Adrenal gland (tissue), 12 donors: ENCODE measurements around the gene SUV39H1. TPM values are rescaled to one million over a fixed set of nuclear protein-coding genes. Genes with fewer than 3 reads are reported as not detected.
A peak's percentile ranks its signal among the peaks of the same experiment; 100 is the strongest.
"Not testable (repeated sequence)": the region's sequence is repeated elsewhere in the genome, so short reads cannot be mapped to it uniquely, and the experiment has no call there.

Experiments
- DNase-seq, 7 donors: peaks; one replicate each; pipeline ENCODE4 v3.0.0-alpha.2; 2019 to 2020
- H3K27ac ChIP-seq, 5 donors: fragments of 200-600 bp; sonication (generic) in 4 of 5; 1 replicate in 3 of 5; 2 replicates in 2 of 5; pipeline versions ENCODE4 v1.5.1 to v1.8.0; 2016 to 2020; ENCODE audit warnings: mild to moderate bottlenecking in 1 of 5
- H3K27me3 ChIP-seq: fragments of 200-600 bp; 2 replicates; pipeline ENCODE4 v1.8.0; 2021
- H3K36me3 ChIP-seq, 2 donors: fragments of 200-600 bp; replicated peaks in 1 of 2; 1 replicate in 1 of 2; 2 replicates in 1 of 2; pipeline versions ENCODE4 v1.5.1 to v1.8.0; 2018 to 2022
- H3K4me1 ChIP-seq, 2 donors: fragments of 200-600 bp; replicated peaks in 1 of 2; 1 replicate in 1 of 2; 2 replicates in 1 of 2; pipeline versions ENCODE4 v1.5.1 to v1.8.0; 2018 to 2021
- H3K4me3 ChIP-seq, 4 donors: fragments of 200-600 bp; sonication (generic) in 3 of 4; one replicate each; pipeline ENCODE4 v1.5.1; 2016 to 2018
- H3K9me3 ChIP-seq, 3 donors: fragments of 200-600 bp; sonication (generic) in 1 of 3; replicated peaks in 1 of 3; 1 replicate in 2 of 3; 2 replicates in 1 of 3; pipeline versions ENCODE4 v1.5.1 to v1.8.0; 2016 to 2021
- CTCF ChIP-seq, 6 experiments: fragments of 450-650 bp in 4 of 6; fragments of 200-600 bp in 2 of 6; sonication (generic) in 1 of 6; IDR thresholded peaks; 1 replicate in 5 of 6; 2 replicates in 1 of 6; pipeline versions ENCODE4 v1.5.1 to v1.8.0; 2016 to 2021; ENCODE audit warnings: antibody characterized with exemption in 6 of 6, mild to moderate bottlenecking in 2 of 6, moderate library complexity in 1 of 6
- POLR2A ChIP-seq, 2 donors: fragments of 450-650 bp; IDR thresholded peaks; one replicate each; pipeline ENCODE4 v1.6.1; 2017; ENCODE audit warnings: antibody characterized with exemption in 2 of 2, mild to moderate bottlenecking in 2 of 2, moderate library complexity in 1 of 2
- WGBS, 4 donors: extraction: QIAGEN DNeasy Blood & Tissue Kit in 2 of 4; methylation state at CpG; one replicate each; pipeline versions ENCODE4 v1.1.5 to v1.1.7; 2013 to 2017; 5-methylcytosine and 5-hydroxymethylcytosine counted together
- intact Hi-C, 2 donors: fragments of 100-400 bp; cut with DNase I; formaldehyde crosslinking; loops; one replicate each; pipeline versions ENCODE4 v1.14.1 to v1.15.0; 2022 to 2023
- polyA plus RNA-seq, 3 donors: library from polyadenylated mRNA; stranded (reverse); fragments of 200-250 nt in 2 of 3; fragments of 350-450 nt in 1 of 3; fragmentation: Illumina TruSeq in 1 of 3; extraction: RNeasy Lipid Tissue Mini Kit (QIAGEN cat#74804) in 1 of 3; gene quantifications; one replicate each; pipeline ENCODE4 v1.2.3, GENCODE V29; 2013 to 2014
- total RNA-seq, 9 donors: library from RNA; depleted of rRNA in 4 of 9; stranded (reverse); fragments of >200 nt in 4 of 9; fragments of 120-200 nt in 1 of 9; fragmentation: NEBNext Ultra II Directional in 1 of 9; extraction: Animal tissue kit (Norgen Biotek cat#: 25700) in 1 of 9; gene quantifications; one replicate each; pipeline versions ENCODE4 v1.1.0 to v1.2.4, GENCODE V29; 2013 to 2023
- donor health status: healthy with polysubstance abuse.
- donor health status: Bipolar disorder and iron deficiency.
- donor health status: DM: yes; HTN: yes; CAD: no.
- donor health status: DM: no; HTN: no; CAD: no.
- donor health status: DM: no; HTN: no; CAD: no.
- donor health status: DM: yes; HTN: yes; CAD: no.

The SUV39H1 gene
- total and polyA plus RNA-seq, 12 donors = 2.6 to 4.4 (median 3.2) TPM

GRCh38 chrX:48667509-48667908 lies 29.0 kb upstream of the SUV39H1 start:
- no peak overlapping the region for H3K4me3 ChIP-seq
- H3K36me3 ChIP-seq = no peaks in the 10 kb centered on the region
- H3K4me1 ChIP-seq = no peaks in the 10 kb centered on the region
- H3K27ac ChIP-seq = no peak overlapping the region
- no peak for DNase-seq
- 75 to 86% (median 80%) methylated on average over 4 of the region's 4 CpGs for WGBS, 4 donors
- peaks cover 7% of the 10 kb centered on the region for H3K27me3 ChIP-seq
- TF ChIP-seq POLR2A (IDR thresholded peaks at IDR 0.05) (no peak), CTCF (IDR thresholded peaks at IDR 0.05) (no peak)
- no peaks in the 10 kb centered on the region for H3K9me3 ChIP-seq
- intact Hi-C loops = no loop called here

GRCh38 chrX:48668187-48668586 lies 28.3 kb upstream of the SUV39H1 start:
- H3K36me3 ChIP-seq, H3K4me1 ChIP-seq, H3K4me3 ChIP-seq, H3K9me3 ChIP-seq, H3K27ac ChIP-seq, DNase-seq, H3K27me3 ChIP-seq, intact Hi-C loops: not testable (repeated sequence)
- WGBS, 4 donors = 63 to 76% (median 72%) methylated on average over 8 to 11 of the region's 11 CpGs

GRCh38 chrX:48676106-48676892 lies 20.2 kb upstream of the SUV39H1 start:
- TF ChIP-seq POLR2A (IDR thresholded peaks at IDR 0.05) (peak in 1 of 2 donors; percentile 77), CTCF (IDR thresholded peaks at IDR 0.05) (no peak)
- Histone ChIP-seq H3K27me3 (peaks cover 4% of the 10 kb centered on the region), H3K36me3 (no peaks in the 10 kb centered on the region), H3K4me3 (peak overlapping the region in 3 of 4 donors; percentile 14 to 70 (median 47)), H3K9me3 (no peaks in the 10 kb centered on the region), H3K27ac (peak overlapping the region; percentile 25 to 91 (median 79)), H3K4me1 (no peaks in the 10 kb centered on the region)
- DNase-seq = peak; percentile 89 to 95 (median 92)
- WGBS, 4 donors = 0 to 49% (median 22%) methylated on average over 5 to 66 of the region's 67 CpGs
- intact Hi-C loops = no loop called here

GRCh38 chrX:48676893-48677270 lies 19.7 kb upstream of the SUV39H1 start:
- 0 to 35% (median 17%) methylated on average over 4 to 9 of the region's 9 CpGs for WGBS, 4 donors
- no peak for TF ChIP-seq CTCF (IDR thresholded peaks at IDR 0.05)
- TF ChIP-seq POLR2A (IDR thresholded peaks at IDR 0.05) = no peak
- Histone ChIP-seq H3K4me1 (no peaks in the 10 kb centered on the region), H3K27ac (peak overlapping the region in 4 of 5 donors; percentile 72 to 91 (median 78)), H3K4me3 (peak overlapping the region in 3 of 4 donors; percentile 14 to 70 (median 47)), H3K36me3 (no peaks in the 10 kb centered on the region), H3K27me3 (peaks cover 5% of the 10 kb centered on the region), H3K9me3 (no peaks in the 10 kb centered on the region)
- intact Hi-C loops = no loop called here
- DNase-seq = no peak

- H3K36me3 ChIP-seq = no peaks in the 10 kb centered on the region
- TF ChIP-seq POLR2A (IDR thresholded peaks at IDR 0.05) = no peak
- H3K27me3 ChIP-seq = peaks cover 2% of the 10 kb centered on the region
- H3K4me3 ChIP-seq = no peak overlapping the region
- 55 to 80% (median 63%) methylated on average over 4 to 10 of the region's 10 CpGs for whole genome bisulfite sequencing, 4 donors
- H3K9me3 ChIP-seq = no peaks in the 10 kb centered on the region
- DNase-seq = peak in 1 of 7 donors; percentile 61
- H3K4me1 ChIP-seq = no peaks in the 10 kb centered on the region
- H3K27ac ChIP-seq = peak overlapping the region in 1 of 5 donors; percentile 91
- intact Hi-C loops = no loop called here
Observed at GRCh38 chrX:48677516-48677915, 19.0 kb upstream of the SUV39H1 start.

GRCh38 chrX:48680467-48680866 lies 16.1 kb upstream of the SUV39H1 start:
- H3K27ac ChIP-seq, H3K4me1 ChIP-seq, H3K36me3 ChIP-seq, H3K9me3 ChIP-seq, intact Hi-C loops, H3K27me3 ChIP-seq, H3K4me3 ChIP-seq: not testable (repeated sequence)
- WGBS, 4 donors = 23 to 47% (median 34%) methylated on average over 2 of the region's 2 CpGs
- peak in 2 of 7 donors; percentile 28 to 44 for DNase-seq

- 82 to 84% (median 83%) methylated on average over 6 of the region's 6 CpGs for WGBS, 4 donors
- H3K9me3 ChIP-seq, DNase-seq, intact Hi-C loops, H3K36me3 ChIP-seq, H3K4me1 ChIP-seq, H3K27me3 ChIP-seq, H3K4me3 ChIP-seq, H3K27ac ChIP-seq: not testable (repeated sequence)
Observed at GRCh38 chrX:48680925-48681324, 15.6 kb upstream of the SUV39H1 start.
